Activated T-helper 17 cell treated with anti-CD3 and anti-CD28 coated beads, Interleukin-2, amount 50 U/mL, for 72 hours (primary cell): ENCODE measurements around the gene TMEM131. TPM values are rescaled to one million over a fixed set of nuclear protein-coding genes. Genes with fewer than 3 reads are reported as not detected.
"Not testable (repeated sequence)": the region's sequence is repeated elsewhere in the genome, so short reads cannot be mapped to it uniquely, and the experiment has no call there.

Experiments used
- ATAC-seq: fragments of 150-1000 bp; cut with Tn5 transposase; replicated peaks from 2 replicates; pipeline ENCODE4 v1.10.0; 2021; ENCODE audit warnings: mild to moderate bottlenecking, moderate library complexity
- H3K27ac Mint-ChIP-seq: one replicate; pipeline ENCODE4 v1.8.0; 2022; ENCODE audit warnings: mixed read lengths
- H3K27me3 Mint-ChIP-seq: one replicate; pipeline ENCODE4 v1.8.0; 2022; ENCODE audit warnings: mixed read lengths
- H3K36me3 Mint-ChIP-seq: one replicate; pipeline ENCODE4 v1.8.0; 2022; ENCODE audit warnings: low read depth, mild to moderate bottlenecking, mixed read lengths
- H3K4me1 Mint-ChIP-seq: one replicate; pipeline ENCODE4 v1.8.0; 2022; ENCODE audit warnings: mixed read lengths
- H3K4me3 Mint-ChIP-seq: one replicate; pipeline ENCODE4 v1.8.0; 2022; ENCODE audit warnings: mild to moderate bottlenecking, mixed read lengths
- H3K9me3 Mint-ChIP-seq: one replicate; pipeline ENCODE4 v1.8.0; 2022; ENCODE audit warnings: mixed read lengths
- total RNA-seq, 2 donors: library from RNA; stranded (reverse); gene quantifications; one replicate each; pipeline ENCODE4 v1.2.3, GENCODE V29; 2022

Gene TMEM131
- total RNA-seq, 2 donors from 2014 or later, result 32.0 to 36.4 TPM

DNA sequence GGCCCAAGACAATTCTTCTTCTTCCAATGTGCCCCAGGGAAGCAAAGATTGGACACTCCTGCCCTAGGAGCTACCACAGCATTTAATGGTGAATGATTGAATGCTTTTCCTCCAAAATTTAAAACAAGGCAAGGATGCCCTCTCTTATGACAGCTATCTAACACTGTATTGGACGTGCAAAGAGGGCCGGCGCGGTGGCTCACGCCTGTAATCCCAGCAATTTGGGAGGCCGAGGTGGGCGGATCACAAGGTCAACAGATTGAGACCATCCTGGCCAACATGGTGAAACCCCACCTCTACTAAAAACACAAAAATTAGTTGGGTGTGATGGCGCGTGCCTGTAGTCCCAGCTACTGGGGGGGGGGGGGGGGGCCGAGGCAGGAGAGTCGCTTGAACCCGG is 149.0 kb downstream of the TMEM131 start:
- H3K27ac Mint-ChIP-seq, H3K4me3 Mint-ChIP-seq, H3K27me3 Mint-ChIP-seq, H3K9me3 Mint-ChIP-seq, ATAC-seq: not testable (repeated sequence)
- H3K36me3 Mint-ChIP-seq, result peaks cover 18% of the 10 kb centered on the region
- peaks cover 25% of the 10 kb centered on the region for H3K4me1 Mint-ChIP-seq

DNA sequence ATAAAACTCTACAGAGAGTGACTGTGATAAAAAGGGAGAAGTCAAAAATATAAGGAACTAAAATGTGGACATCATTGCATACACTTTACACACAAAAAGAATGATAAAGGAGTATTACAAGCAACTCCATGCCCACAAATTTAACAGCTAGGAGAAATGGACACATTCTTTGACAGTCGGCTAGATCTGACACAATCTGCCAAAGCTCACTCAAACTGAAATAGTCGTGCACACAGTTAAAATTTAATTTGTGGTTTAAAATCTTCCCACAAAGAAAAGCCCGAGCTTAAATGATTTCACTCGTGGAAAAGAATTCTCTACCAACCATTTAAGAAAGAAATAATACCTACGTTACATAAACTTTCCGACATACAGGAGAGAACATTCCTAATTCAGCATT is 149.9 kb downstream of the TMEM131 start:
- Mint-ChIP-seq H3K27me3 (no peaks in the 10 kb centered on the region), H3K9me3 (no peaks in the 10 kb centered on the region), H3K27ac (no peak overlapping the region), H3K4me1 (peaks cover 17% of the 10 kb centered on the region), H3K4me3 (no peak overlapping the region), H3K36me3 (peaks cover 26% of the 10 kb centered on the region)
- ATAC-seq, result no peak

DNA sequence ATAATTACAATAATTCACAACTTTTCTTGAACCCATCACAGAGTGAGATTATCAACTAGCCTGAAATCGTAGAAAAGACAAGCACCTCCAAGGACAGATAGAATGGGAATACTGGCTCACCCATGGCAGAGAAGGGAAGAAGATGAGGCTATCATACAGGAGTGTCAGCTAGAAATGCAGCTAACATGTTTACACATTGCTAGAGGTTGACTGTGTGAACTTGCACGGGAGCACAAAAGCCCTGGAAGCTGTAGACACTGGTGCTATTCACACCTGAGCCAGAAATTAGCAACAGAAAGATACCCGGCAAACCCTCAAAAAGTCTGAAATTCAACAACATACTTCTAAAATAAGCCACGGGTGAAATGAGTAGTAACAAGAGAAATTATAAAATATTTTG is 150.6 kb downstream of the TMEM131 start:
- H3K9me3 Mint-ChIP-seq, result no peaks in the 10 kb centered on the region
- no peaks in the 10 kb centered on the region for H3K27me3 Mint-ChIP-seq
- H3K27ac Mint-ChIP-seq, result no peak overlapping the region
- H3K36me3 Mint-ChIP-seq, result peaks cover 33% of the 10 kb centered on the region
- H3K4me3 Mint-ChIP-seq, result no peak overlapping the region
- peaks cover 13% of the 10 kb centered on the region for H3K4me1 Mint-ChIP-seq
- ATAC-seq, result no peak

DNA sequence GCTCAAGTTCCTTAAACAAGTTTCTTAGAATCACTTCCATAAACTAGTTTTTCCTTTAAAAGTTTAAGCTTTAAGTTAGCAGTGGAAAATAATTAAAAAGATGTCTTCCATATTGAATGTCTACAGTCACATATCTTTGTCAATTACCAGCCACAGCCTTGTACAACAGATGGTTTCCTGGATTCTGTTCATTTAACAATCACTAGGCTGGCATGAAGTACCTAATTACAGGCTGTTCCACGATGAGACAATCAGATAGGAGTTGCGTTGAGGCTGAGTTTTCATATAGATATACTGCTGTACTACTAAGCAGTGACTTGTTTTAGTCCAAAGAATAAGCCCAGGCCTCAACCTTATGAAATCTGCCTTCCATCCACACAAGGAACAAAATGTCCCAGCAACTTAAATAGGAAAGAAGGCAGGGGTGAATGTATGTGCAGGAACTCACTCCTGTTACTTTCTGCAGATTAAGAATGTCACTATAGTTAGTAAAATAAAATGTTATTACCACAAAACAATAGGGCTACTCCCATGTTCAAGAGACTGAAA is 151.4 kb downstream of the TMEM131 start:
- Mint-ChIP-seq H3K27ac (no peak overlapping the region), H3K36me3 (peaks cover 40% of the 10 kb centered on the region), H3K4me1 (peaks cover 8% of the 10 kb centered on the region), H3K9me3 (no peaks in the 10 kb centered on the region), H3K4me3 (no peak overlapping the region), H3K27me3 (no peaks in the 10 kb centered on the region)
- no peak for ATAC-seq

DNA sequence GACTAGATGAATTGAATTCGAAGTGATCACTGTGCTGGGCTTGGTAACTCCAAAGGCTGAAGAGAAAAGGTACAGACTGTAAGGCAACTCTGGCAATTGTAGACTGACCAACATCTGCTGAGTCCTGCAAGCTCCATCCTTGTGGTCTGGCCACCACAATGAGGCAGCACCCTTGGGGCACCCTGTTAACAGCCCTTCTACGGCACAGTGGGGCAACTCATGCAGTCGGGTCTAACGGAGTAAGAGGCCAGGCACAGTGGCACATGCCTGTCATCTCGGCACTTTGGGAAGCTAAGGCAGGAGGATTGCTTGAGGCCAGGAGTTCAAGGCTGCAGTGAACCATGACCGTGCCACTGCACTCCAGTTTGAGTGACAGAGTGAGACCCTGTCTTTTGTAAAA is 155.6 kb downstream of the TMEM131 start:
- Mint-ChIP-seq H3K4me3 (no peak overlapping the region), H3K27ac (no peak overlapping the region), H3K4me1 (no peaks in the 10 kb centered on the region), H3K36me3 (peaks cover 74% of the 10 kb centered on the region), H3K27me3 (no peaks in the 10 kb centered on the region), H3K9me3 (no peaks in the 10 kb centered on the region)
- ATAC-seq, result no peak

DNA sequence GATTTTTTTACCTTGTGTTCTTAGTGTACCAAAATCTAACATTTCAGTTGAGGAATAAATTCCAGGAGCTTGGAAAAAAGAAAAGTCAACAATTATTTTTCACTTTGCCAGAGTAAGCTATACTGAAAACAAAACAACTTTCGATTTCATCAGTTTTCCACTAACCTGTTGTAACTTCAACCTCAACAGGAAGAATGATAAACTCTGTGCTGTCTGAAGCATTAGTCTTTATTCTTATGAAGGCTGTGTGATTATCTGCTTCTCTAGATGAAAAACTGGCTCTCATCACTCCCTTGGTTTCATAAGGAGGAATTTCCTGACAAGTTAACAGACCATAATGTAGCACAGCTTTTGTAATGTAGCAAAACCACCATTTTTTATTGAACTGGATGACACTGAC is 161.1 kb downstream of the TMEM131 start:
- Mint-ChIP-seq H3K27me3 (no peaks in the 10 kb centered on the region), H3K4me3 (no peak overlapping the region), H3K27ac (no peak overlapping the region), H3K9me3 (no peaks in the 10 kb centered on the region), H3K36me3 (peaks cover 76% of the 10 kb centered on the region), H3K4me1 (no peaks in the 10 kb centered on the region)
- peak; percentile 16 for ATAC-seq

DNA sequence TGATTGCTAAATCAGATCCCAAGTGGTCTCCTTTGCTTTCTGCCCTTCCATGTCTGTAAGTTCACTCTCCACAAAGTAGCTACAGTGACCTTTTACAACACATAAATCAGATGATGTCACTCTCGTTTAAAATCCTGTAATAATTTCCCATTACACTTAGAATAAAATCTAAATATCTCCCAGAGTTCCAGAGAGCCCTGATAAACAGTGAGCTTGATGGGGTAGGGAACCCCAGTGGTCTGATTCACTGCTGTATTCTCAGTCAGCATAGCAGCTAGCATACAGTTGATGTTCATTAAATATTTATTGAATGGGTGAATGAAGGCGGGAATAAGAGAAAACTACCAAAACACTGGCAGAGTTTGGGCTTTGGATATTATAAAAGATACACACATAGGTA is 164.6 kb downstream of the TMEM131 start:
- Mint-ChIP-seq H3K9me3 (no peaks in the 10 kb centered on the region), H3K27ac (no peak overlapping the region), H3K36me3 (peaks cover 74% of the 10 kb centered on the region), H3K4me3 (no peak overlapping the region), H3K27me3 (no peaks in the 10 kb centered on the region), H3K4me1 (peaks cover 5% of the 10 kb centered on the region)
- no peak for ATAC-seq

DNA sequence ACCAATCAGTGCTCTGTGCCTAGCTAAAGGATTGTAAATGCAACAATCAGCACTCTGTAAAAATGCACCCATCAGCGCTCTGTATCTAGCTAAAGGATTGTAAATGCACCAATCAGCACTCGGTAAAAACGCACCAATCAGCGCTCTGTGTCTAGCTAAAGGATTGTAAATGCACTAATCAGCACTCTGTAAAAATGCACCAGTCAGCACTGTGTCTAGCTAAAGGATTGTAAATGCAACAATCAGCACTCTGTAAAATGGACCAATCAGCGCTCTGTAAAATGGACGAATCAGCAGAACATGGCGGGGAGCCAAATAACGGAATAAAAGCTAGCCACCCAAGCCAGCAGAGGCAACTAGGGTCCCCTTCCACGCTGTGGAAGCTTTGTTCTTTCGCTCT is 166.5 kb downstream of the TMEM131 start:
- not testable (repeated sequence) for H3K27me3 Mint-ChIP-seq, H3K27ac Mint-ChIP-seq, ATAC-seq, H3K4me1 Mint-ChIP-seq, H3K9me3 Mint-ChIP-seq, H3K4me3 Mint-ChIP-seq
- H3K36me3 Mint-ChIP-seq, result peaks cover 63% of the 10 kb centered on the region

DNA sequence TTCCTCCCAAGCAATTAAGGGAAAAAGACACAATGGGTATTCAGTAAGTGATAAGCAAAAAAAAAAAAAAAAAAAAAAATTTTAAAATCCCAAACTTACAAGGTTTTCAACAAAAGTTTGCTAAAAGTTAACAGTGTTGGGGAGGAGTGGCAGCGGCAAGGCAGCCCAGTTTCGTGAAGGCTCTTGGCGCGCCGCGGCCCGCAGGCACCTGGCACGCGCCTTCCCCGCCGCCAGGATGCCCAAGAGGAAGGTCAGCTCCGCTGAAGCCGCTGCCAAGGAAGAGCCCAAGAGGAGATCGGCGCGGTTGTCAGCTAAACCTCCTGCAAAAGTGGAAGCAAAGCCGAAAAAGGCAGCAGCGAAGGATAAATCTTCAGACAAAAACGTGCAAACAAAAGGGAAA is 168.7 kb downstream of the TMEM131 start:
- H3K9me3 Mint-ChIP-seq, H3K4me1 Mint-ChIP-seq: not testable (repeated sequence)

DNA sequence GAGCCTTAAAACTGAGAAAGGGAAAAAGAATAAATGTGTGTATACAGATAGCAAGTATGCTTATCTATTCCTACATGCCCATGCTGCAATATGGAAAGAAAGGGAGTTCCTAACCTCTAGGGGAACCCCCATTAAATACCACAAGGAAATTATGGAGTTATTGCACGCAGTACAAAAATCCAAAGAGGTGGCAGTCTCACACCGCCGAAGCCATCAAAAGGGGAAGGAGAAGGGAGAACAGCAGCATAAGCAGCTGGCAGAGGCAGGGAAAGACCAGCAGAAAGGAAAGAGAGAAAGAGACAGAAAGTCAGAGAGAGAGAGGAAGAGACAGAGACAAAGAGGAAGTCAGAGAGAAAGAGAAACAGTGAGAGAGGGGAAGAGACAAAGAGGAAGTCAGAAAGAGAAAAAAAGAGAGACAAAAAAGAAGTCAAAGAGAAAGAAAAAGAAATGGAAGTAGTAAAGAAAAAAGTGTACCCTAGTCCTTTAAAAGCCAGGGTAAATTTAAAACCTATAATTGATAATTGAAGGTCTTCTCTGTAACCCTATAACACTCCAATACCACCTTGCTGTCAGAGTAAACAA is 169.4 kb downstream of the TMEM131 start:
- not testable (repeated sequence) for H3K4me3 Mint-ChIP-seq, H3K27me3 Mint-ChIP-seq, ATAC-seq, H3K4me1 Mint-ChIP-seq, H3K9me3 Mint-ChIP-seq
- peak overlapping the region; percentile 70 for H3K27ac Mint-ChIP-seq
- peaks cover 58% of the 10 kb centered on the region for H3K36me3 Mint-ChIP-seq

More for the DNA sequence above, 168.7 kb downstream of the TMEM131 start:
- not testable (repeated sequence) for H3K27ac Mint-ChIP-seq, H3K4me3 Mint-ChIP-seq, H3K27me3 Mint-ChIP-seq, ATAC-seq
- H3K36me3 Mint-ChIP-seq, result peaks cover 56% of the 10 kb centered on the region

DNA sequence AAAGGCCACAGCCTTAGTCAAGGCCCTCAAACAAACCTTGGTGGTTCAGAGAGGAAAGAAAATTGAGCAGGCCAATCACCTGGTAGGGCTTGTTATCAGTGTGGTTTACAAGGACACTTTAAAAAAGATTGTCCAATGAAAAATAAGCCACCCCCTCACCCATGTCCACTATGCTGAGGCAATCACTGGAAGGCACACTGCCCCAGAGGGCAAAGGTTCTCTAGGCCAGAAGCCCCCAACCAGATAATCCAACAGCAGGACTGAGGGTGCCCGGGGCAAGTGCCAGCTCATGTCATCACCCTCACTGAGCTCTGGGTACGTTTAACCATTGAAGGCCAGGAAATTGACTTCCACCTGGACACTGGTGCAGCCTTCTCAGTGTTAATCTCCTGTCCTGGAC is 171.7 kb downstream of the TMEM131 start:
- not testable (repeated sequence) for ATAC-seq, H3K4me3 Mint-ChIP-seq, H3K27me3 Mint-ChIP-seq, H3K9me3 Mint-ChIP-seq, H3K27ac Mint-ChIP-seq, H3K4me1 Mint-ChIP-seq
- peaks cover 56% of the 10 kb centered on the region for H3K36me3 Mint-ChIP-seq

DNA sequence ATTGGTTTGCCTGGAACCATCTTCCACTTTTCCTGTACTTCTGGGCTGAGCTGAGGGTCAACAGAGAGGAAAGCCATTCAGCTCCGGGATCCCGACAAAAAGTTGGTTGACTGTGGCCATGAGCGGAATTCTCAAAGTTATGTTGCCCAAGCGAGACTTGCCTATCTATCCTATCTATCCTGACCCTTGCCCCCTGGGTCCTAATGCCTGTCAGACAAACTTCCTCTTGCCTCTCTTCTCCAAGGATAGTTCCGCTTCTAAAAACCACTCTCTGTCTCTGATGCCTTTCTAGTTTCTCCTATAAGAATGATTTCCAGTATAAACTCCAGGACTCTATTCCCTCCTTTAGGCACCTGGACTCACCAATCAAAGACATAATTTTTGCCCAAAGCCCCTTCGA is 173.9 kb downstream of the TMEM131 start:
- H3K27ac Mint-ChIP-seq, H3K4me3 Mint-ChIP-seq, H3K4me1 Mint-ChIP-seq, H3K27me3 Mint-ChIP-seq, ATAC-seq, H3K9me3 Mint-ChIP-seq: not testable (repeated sequence)
- peaks cover 47% of the 10 kb centered on the region for H3K36me3 Mint-ChIP-seq

DNA sequence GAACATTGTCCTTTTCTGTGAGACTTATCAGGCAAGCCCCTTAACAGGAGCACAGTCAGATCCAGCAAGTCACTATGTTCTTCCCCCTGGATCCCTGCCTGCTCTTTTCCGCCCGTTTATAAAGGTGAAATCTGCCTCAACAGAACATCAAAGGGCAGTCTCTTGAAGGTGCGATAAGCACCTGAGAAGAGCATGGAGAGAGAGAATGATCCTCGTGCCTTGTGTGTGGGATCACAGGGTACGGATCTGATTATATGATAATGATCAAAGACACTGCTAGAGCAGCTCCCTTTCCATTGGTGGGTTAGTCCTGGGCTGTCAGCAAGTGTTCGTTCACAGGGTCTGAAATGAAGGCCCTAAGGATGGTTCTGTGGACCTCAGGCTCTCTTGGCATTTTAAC is 176.0 kb downstream of the TMEM131 start:
- H3K27ac Mint-ChIP-seq, result no peak overlapping the region
- no peaks in the 10 kb centered on the region for H3K27me3 Mint-ChIP-seq
- H3K36me3 Mint-ChIP-seq, result peaks cover 50% of the 10 kb centered on the region
- no peaks in the 10 kb centered on the region for H3K9me3 Mint-ChIP-seq
- no peak for ATAC-seq
- no peak overlapping the region for H3K4me3 Mint-ChIP-seq
- H3K4me1 Mint-ChIP-seq, result no peaks in the 10 kb centered on the region

DNA sequence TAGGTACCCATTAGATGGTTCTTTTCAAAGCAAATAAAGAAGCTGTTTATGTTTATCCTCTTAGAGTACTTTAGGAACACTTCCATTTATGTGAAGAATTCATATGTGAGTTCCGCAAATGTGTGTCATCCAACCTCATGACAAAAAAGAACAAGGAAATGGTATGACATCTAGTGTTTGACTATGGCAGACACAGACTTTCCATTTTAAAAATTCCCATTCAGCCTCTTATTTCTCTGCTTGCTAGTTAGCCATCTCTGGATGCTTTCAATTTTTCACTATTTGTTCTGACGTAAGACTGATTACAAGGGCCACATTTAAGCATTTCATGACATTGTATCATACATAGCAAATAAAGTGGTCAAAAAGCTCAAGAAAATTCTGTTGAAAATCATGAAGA is 179.3 kb downstream of the TMEM131 start:
- Mint-ChIP-seq H3K36me3 (peaks cover 63% of the 10 kb centered on the region), H3K9me3 (no peaks in the 10 kb centered on the region), H3K4me3 (no peak overlapping the region), H3K27ac (no peak overlapping the region), H3K4me1 (no peaks in the 10 kb centered on the region), H3K27me3 (no peaks in the 10 kb centered on the region)
- no peak for ATAC-seq

DNA sequence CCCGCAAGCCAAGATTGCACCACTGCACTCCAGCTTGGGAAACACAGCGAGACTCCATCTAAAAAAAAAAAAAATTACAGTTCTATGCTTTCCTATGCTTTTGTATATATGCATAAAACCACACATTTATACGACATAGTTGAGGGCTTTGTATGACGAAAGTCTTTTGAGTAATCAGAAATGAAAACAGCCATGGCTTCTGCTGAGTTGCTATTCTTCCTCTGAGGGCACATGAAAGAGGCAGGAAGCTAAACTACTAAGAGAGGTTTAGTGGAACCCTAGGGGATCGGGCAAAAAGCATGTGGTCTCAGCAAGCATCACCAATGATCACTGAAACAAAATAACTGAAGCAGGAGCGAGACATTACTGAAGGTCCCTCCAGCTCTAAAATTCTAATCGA is 182.8 kb downstream of the TMEM131 start:
- no peak overlapping the region for H3K4me3 Mint-ChIP-seq
- ATAC-seq, result no peak
- H3K9me3 Mint-ChIP-seq, result no peaks in the 10 kb centered on the region
- H3K27ac Mint-ChIP-seq, result no peak overlapping the region
- no peaks in the 10 kb centered on the region for H3K27me3 Mint-ChIP-seq
- peaks cover 56% of the 10 kb centered on the region for H3K36me3 Mint-ChIP-seq
- no peaks in the 10 kb centered on the region for H3K4me1 Mint-ChIP-seq

DNA sequence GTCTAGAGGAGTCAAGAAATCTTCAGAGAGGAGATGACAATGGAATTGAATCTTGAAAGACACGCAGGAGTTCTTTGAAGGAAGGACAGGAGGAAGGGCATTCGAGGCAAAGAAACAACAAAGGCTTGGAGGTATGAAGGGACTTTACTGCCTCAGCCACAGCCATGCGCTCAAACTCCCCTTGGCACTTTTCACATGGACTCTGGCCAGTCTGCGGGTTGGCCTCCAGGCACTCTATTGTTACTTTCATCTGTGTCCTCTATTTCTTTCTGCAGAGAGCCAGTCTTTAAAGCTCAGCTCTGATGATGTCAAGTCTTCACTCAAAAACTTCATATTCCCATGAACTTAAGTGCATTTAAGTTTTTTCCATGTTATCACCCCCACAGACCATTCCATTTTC is 186.9 kb downstream of the TMEM131 start:
- ATAC-seq, result no peak
- Mint-ChIP-seq H3K27me3 (no peaks in the 10 kb centered on the region), H3K36me3 (peaks cover 52% of the 10 kb centered on the region), H3K4me1 (no peaks in the 10 kb centered on the region), H3K4me3 (no peak overlapping the region), H3K9me3 (no peaks in the 10 kb centered on the region), H3K27ac (no peak overlapping the region)
